Pancreas (tissue), 10 donors: Measurements from ENCODE around the gene CELF6. TPM values are rescaled to one million over a fixed set of nuclear protein-coding genes. Genes with fewer than 3 reads are reported as not detected.

Source experiments
- ATAC-seq, 4 donors: fragments of 200-7000 bp; cut with Tn5 transposase; one replicate each; pipeline versions ENCODE4 v1.8.0 to v1.9.1; 2020; ENCODE audit warnings: mild to moderate bottlenecking in 4 of 4, moderate library complexity in 4 of 4
- DNase-seq, 6 donors: peaks; one replicate each; pipeline ENCODE4 v3.0.0-alpha.2; 2020
- FAIRE-seq: peaks from 2 replicates; lab custom pipeline; 2012; peaks lifted over from hg19 to GRCh38; lab: Jason Lieb, UNC
- H3K27ac ChIP-seq, 4 donors: fragments of 200-600 bp; sonication (generic); 1 replicate in 3 of 4; 2 replicates in 1 of 4; pipeline versions ENCODE4 v1.5.0 to v1.8.0; 2020
- H3K27me3 ChIP-seq, 4 donors: fragments of 200-600 bp; one replicate each; pipeline ENCODE4 v1.8.0; 2021
- H3K36me3 ChIP-seq, 3 donors: fragments of 200-600 bp; sonication (generic) in 1 of 3; one replicate each; pipeline versions ENCODE4 v1.5.0 to v1.8.0; 2020 to 2021
- H3K4me1 ChIP-seq, 3 donors: fragments of 200-600 bp; one replicate each; pipeline ENCODE4 v1.8.0; 2021
- H3K4me3 ChIP-seq, 4 donors: fragments of 200-600 bp; sonication (generic) in 2 of 4; one replicate each; pipeline versions ENCODE4 v1.5.0 to v1.8.0; 2020 to 2021
- H3K9me3 ChIP-seq, 4 donors: fragments of 200-600 bp; one replicate each; pipeline ENCODE4 v1.8.0; 2021
- WGBS, 2 donors: extraction: QIAGEN DNeasy Blood & Tissue Kit; methylation state at CpG; one replicate each; pipeline ENCODE4 v1.1.7; 2013; 5-methylcytosine and 5-hydroxymethylcytosine counted together
- intact Hi-C, 3 donors: fragments of 100-400 bp; cut with DNase I; formaldehyde crosslinking; loops; one replicate each; pipeline versions ENCODE4 v1.11.1 to v1.14.2; 2022
- polyA plus RNA-seq, 2 donors: library from polyadenylated mRNA; stranded (reverse); fragments of 200-250 nt; gene quantifications; one replicate each; pipeline ENCODE4 v1.2.3, GENCODE V29; 2013
- total RNA-seq, 6 donors: library from RNA; stranded (reverse); fragmentation: NEBNext Ultra II Directional in 4 of 6; extraction: Animal tissue kit (Norgen Biotek cat#: 25700) in 4 of 6; gene quantifications; one replicate each; pipeline versions ENCODE4 v1.2.1 to v1.2.4, GENCODE V29; 2021 to 2023
- TF ChIP-seq, protein P1 (sequence below), 4 donors: fragments of 200-600 bp; sonication (generic) in 3 of 4; IDR thresholded peaks; one replicate each; pipeline versions ENCODE4 v1.5.0 to v1.8.0; 2021; ENCODE audit warnings: antibody characterized with exemption in 4 of 4
- donor health status: healthy with polysubstance abuse.
- donor health status: DM: no; HTN: no; CAD: no; lungs with moderate emphysema.
- donor health status: DM: no; HTN: no; CAD: no.
- donor health status: control.
- donor health status: control.
- donor health status: Bipolar disorder and iron deficiency.
- donor health status: DM: yes; HTN: yes; CAD: no.
- donor health status: DM: no; HTN: no; CAD: no.
- donor health status: DM: no; HTN: no; CAD: no.
- donor health status: DM: yes; HTN: yes; CAD: no.

Gene CELF6
- total and polyA plus RNA-seq, 8 donors = 0.25 to 13.6 (median 0.79) TPM

DNA sequence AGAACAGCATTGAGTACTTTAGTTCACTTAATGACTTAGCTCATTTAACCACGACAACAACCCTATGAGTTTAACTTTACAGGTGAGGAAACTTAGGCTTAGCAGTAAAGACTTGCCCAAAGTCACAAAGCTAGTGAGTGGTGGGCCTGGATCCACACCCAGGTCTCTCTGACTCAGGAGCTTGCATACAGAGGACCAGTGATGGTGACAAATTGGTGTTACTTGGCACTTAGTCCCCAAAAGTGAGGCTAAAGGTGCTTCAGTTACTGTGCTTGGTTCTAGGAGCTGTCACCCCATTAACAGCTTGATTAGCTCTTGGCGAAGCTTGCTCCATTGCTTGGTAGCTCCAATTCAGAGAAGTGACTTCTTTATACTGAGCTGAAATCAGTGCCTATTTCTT is 6.1 kb downstream of the CELF6 start:
- no peak overlapping the region for H3K27ac ChIP-seq
- 80 to 92% methylated on average over 2 of the region's 2 CpGs for WGBS, 2 donors
- TF ChIP-seq, protein P1, sequence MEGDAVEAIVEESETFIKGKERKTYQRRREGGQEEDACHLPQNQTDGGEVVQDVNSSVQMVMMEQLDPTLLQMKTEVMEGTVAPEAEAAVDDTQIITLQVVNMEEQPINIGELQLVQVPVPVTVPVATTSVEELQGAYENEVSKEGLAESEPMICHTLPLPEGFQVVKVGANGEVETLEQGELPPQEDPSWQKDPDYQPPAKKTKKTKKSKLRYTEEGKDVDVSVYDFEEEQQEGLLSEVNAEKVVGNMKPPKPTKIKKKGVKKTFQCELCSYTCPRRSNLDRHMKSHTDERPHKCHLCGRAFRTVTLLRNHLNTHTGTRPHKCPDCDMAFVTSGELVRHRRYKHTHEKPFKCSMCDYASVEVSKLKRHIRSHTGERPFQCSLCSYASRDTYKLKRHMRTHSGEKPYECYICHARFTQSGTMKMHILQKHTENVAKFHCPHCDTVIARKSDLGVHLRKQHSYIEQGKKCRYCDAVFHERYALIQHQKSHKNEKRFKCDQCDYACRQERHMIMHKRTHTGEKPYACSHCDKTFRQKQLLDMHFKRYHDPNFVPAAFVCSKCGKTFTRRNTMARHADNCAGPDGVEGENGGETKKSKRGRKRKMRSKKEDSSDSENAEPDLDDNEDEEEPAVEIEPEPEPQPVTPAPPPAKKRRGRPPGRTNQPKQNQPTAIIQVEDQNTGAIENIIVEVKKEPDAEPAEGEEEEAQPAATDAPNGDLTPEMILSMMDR (IDR thresholded peaks at IDR 0.05) = no peak
- no peak overlapping the region for H3K4me3 ChIP-seq
- no peaks in the 10 kb centered on the region for H3K36me3 ChIP-seq
- no peaks in the 10 kb centered on the region for H3K27me3 ChIP-seq
- DNase-seq (no peak), ATAC-seq (no peak), FAIRE-seq (no peak)
- intact Hi-C loops = loop anchor here in 1 of 3 donors (10.0 kb wide), 1 partner anchor 211 kb away; no protein-coding TSS in a partner anchor
- H3K4me1 ChIP-seq = no peaks in the 10 kb centered on the region
- no peaks in the 10 kb centered on the region for H3K9me3 ChIP-seq

GRCh38 chr15:72313448-72313840 is 6.5 kb downstream of the CELF6 start:
- Histone ChIP-seq H3K27me3 (no peaks in the 10 kb centered on the region), H3K4me3 (no peak overlapping the region), H3K27ac (no peak overlapping the region), H3K36me3 (no peaks in the 10 kb centered on the region), H3K4me1 (no peaks in the 10 kb centered on the region), H3K9me3 (no peaks in the 10 kb centered on the region)
- whole genome bisulfite sequencing, 2 donors = 66 to 84% methylated on average over 2 of the region's 2 CpGs
- intact Hi-C loops = loop anchor here in 1 of 3 donors (10.0 kb wide), 1 partner anchor 211 kb away; no protein-coding TSS in a partner anchor
- no peak for ATAC-seq
- FAIRE-seq = no peak
- DNase-seq = no peak
- TF ChIP-seq, protein P1 (IDR thresholded peaks at IDR 0.05) = no peak

- 50 to 51% methylated on average over 2 of the region's 2 CpGs for WGBS, 2 donors
- TF ChIP-seq, protein P1 (IDR thresholded peaks at IDR 0.05) = peak; percentile 37 to 64 (median 46)
- Histone ChIP-seq H3K36me3 (no peaks in the 10 kb centered on the region), H3K27ac (no peak overlapping the region), H3K27me3 (no peaks in the 10 kb centered on the region), H3K4me1 (no peaks in the 10 kb centered on the region), H3K4me3 (no peak overlapping the region), H3K9me3 (no peaks in the 10 kb centered on the region)
- peak; percentile 50 to 85 (median 76) for DNase-seq
- no peak for FAIRE-seq
- ATAC-seq = peak; percentile 84 to 97 (median 95)
- intact Hi-C loops = loop anchor here in 1 of 3 donors (10.0 kb wide), 1 partner anchor 212 kb away; no protein-coding TSS in a partner anchor
Measured at GRCh38 chr15:72312605-72313447, 7.1 kb downstream of the CELF6 start.

- no peak for DNase-seq
- H3K4me1 ChIP-seq = no peaks in the 10 kb centered on the region
- no peak for FAIRE-seq
- WGBS, 2 donors = 68 to 76% methylated on average over 5 of the region's 5 CpGs
- H3K9me3 ChIP-seq = no peaks in the 10 kb centered on the region
- TF ChIP-seq, protein P1 (IDR thresholded peaks at IDR 0.05) = no peak
- H3K4me3 ChIP-seq = no peak overlapping the region
- H3K27me3 ChIP-seq = no peaks in the 10 kb centered on the region
- intact Hi-C loops = no loop called here
- H3K27ac ChIP-seq = no peak overlapping the region
- no peaks in the 10 kb centered on the region for H3K36me3 ChIP-seq
- ATAC-seq = no peak
Measured at GRCh38 chr15:72307026-72307425, 12.9 kb downstream of the CELF6 start.
